Prostate gland (tissue), 2 donors: ENCODE measurements around the gene SEMA4C. TPM values are rescaled to one million over a fixed set of nuclear protein-coding genes. Genes with fewer than 3 reads are reported as not detected.

ENCODE experiments used
- DNase-seq: peaks from one replicate; pipeline ENCODE4 v3.0.0-alpha.2; 2019; ENCODE audit warnings: low spot score
- H3K27ac ChIP-seq, 2 donors: fragments of 200-600 bp; sonication (generic); 2 replicates each; pipeline ENCODE4 v1.5.1; 2017 to 2019
- H3K27me3 ChIP-seq: fragments of 200-600 bp; sonication (generic); replicated peaks from 2 replicates; pipeline ENCODE4 v1.5.1; 2019; ENCODE audit not compliant: insufficient read depth
- H3K36me3 ChIP-seq, 2 donors: fragments of 200-600 bp; sonication (generic); 1 replicate in 1 of 2; 2 replicates in 1 of 2; pipeline versions ENCODE4 v1.5.1 to v1.8.1; 2017 to 2019
- H3K4me1 ChIP-seq: fragments of 200-600 bp; sonication (generic); replicated peaks from 2 replicates; pipeline ENCODE4 v1.5.1; 2019
- H3K4me3 ChIP-seq, 2 donors: fragments of 200-600 bp; sonication (generic); 2 replicates each; pipeline ENCODE4 v1.5.1; 2017 to 2019
- H3K9me3 ChIP-seq: fragments of 200-600 bp; sonication (generic); 2 replicates; pipeline ENCODE4 v1.5.1; 2017
- CTCF ChIP-seq, 4 experiments: fragments of 200-600 bp in 2 of 4; fragments of 450-650 bp in 2 of 4; sonication (generic) in 2 of 4; IDR thresholded peaks; 1 replicate in 3 of 4; 2 replicates in 1 of 4; pipeline ENCODE4 v1.5.1; 2016 to 2019; ENCODE audit warnings: antibody characterized with exemption in 4 of 4, mild to moderate bottlenecking in 2 of 4, moderate library complexity in 2 of 4
- POLR2A ChIP-seq: fragments of 450-650 bp; IDR thresholded peaks from one replicate; pipeline ENCODE4 v1.6.1; 2016; ENCODE audit warnings: antibody characterized with exemption, mild to moderate bottlenecking
- POLR2AphosphoS5 ChIP-seq: sonication (generic); formaldehyde crosslinking; IDR thresholded peaks from one replicate; pipeline ENCODE4 v1.6.1; 2017; ENCODE audit warnings: antibody characterized with exemption
- WGBS: methylation state at CpG from one replicate; pipeline ENCODE4 v1.1.5; 2018; 5-methylcytosine and 5-hydroxymethylcytosine counted together
- intact Hi-C: fragments of 100-400 bp; cut with DNase I; formaldehyde crosslinking; loops from one replicate; pipeline ENCODE4 v1.14.2; 2022
- total RNA-seq, 2 donors: library from RNA; depleted of rRNA; stranded (reverse); fragments of >200 nt; gene quantifications; one replicate each; pipeline ENCODE4 v1.1.0, GENCODE V29; 2016

Gene SEMA4C
- total RNA-seq, 2 donors from 2014 or later: 35.8 to 45.9 TPM

- no peak overlapping the region for H3K27ac ChIP-seq
- 93% methylated on average over 18 of the region's 18 CpGs for WGBS
- no peak for DNase-seq
- no peaks in the 10 kb centered on the region for H3K36me3 ChIP-seq
- no peaks in the 10 kb centered on the region for H3K27me3 ChIP-seq
- intact Hi-C loops: no loop called here
- no peaks in the 10 kb centered on the region for H3K9me3 ChIP-seq
- no peaks in the 10 kb centered on the region for H3K4me1 ChIP-seq
- no peak overlapping the region for H3K4me3 ChIP-seq
- TF ChIP-seq CTCF (IDR thresholded peaks at IDR 0.05) (no peak), POLR2A (no peak), POLR2AphosphoS5 (no peak)
These were observed 9.7 kb upstream of the SEMA4C start for GRCh38 chr2:96879545-96880040.

GRCh38 chr2:96878796-96879544 lies 9.1 kb upstream of the SEMA4C start:
- 74% methylated on average over 22 of the region's 22 CpGs for WGBS

GRCh38 chr2:96878171-96878570 lies 8.3 kb upstream of the SEMA4C start:
- Histone ChIP-seq H3K4me3 (no peak overlapping the region), H3K27ac (no peak overlapping the region), H3K27me3 (no peaks in the 10 kb centered on the region), H3K9me3 (no peaks in the 10 kb centered on the region), H3K4me1 (no peaks in the 10 kb centered on the region), H3K36me3 (no peaks in the 10 kb centered on the region)
- intact Hi-C loops: no loop called here
- no peak for TF ChIP-seq CTCF (IDR thresholded peaks at IDR 0.05)
- no peak for TF ChIP-seq POLR2AphosphoS5
- no peak for TF ChIP-seq POLR2A
- DNase-seq: no peak
- WGBS: 77% methylated on average over 7 of the region's 7 CpGs

More at GRCh38 chr2:96878796-96879544, 9.1 kb upstream of the SEMA4C start:
- H3K4me1 ChIP-seq: no peaks in the 10 kb centered on the region
- H3K36me3 ChIP-seq: no peaks in the 10 kb centered on the region
- no peak overlapping the region for H3K4me3 ChIP-seq
- H3K9me3 ChIP-seq: no peaks in the 10 kb centered on the region
- intact Hi-C loops: no loop called here
- H3K27me3 ChIP-seq: no peaks in the 10 kb centered on the region
- no peak for DNase-seq
- no peak overlapping the region for H3K27ac ChIP-seq
- TF ChIP-seq CTCF (IDR thresholded peaks at IDR 0.05): no peak
- TF ChIP-seq POLR2AphosphoS5: no peak
- TF ChIP-seq POLR2A: no peak

GRCh38 chr2:96877631-96878092 lies 7.8 kb upstream of the SEMA4C start:
- WGBS: 91% methylated on average over 15 of the region's 15 CpGs
- Histone ChIP-seq H3K9me3 (no peaks in the 10 kb centered on the region), H3K27ac (no peak overlapping the region), H3K4me1 (no peaks in the 10 kb centered on the region), H3K36me3 (no peaks in the 10 kb centered on the region), H3K27me3 (no peaks in the 10 kb centered on the region), H3K4me3 (no peak overlapping the region)
- no peak for DNase-seq
- TF ChIP-seq POLR2A (no peak), CTCF (IDR thresholded peaks at IDR 0.05) (no peak), POLR2AphosphoS5 (no peak)
- intact Hi-C loops: no loop called here

GRCh38 chr2:96877042-96877451 lies 7.2 kb upstream of the SEMA4C start:
- Histone ChIP-seq H3K27ac (no peak overlapping the region), H3K4me1 (no peaks in the 10 kb centered on the region), H3K36me3 (no peaks in the 10 kb centered on the region), H3K4me3 (no peak overlapping the region), H3K9me3 (no peaks in the 10 kb centered on the region), H3K27me3 (no peaks in the 10 kb centered on the region)
- no peak for TF ChIP-seq CTCF (IDR thresholded peaks at IDR 0.05)
- TF ChIP-seq POLR2AphosphoS5: no peak
- TF ChIP-seq POLR2A: no peak
- 89% methylated on average over 6 of the region's 6 CpGs for WGBS
- intact Hi-C loops: no loop called here
- no peak for DNase-seq
